ENCODE results near the gene LCN15.

DNA sequence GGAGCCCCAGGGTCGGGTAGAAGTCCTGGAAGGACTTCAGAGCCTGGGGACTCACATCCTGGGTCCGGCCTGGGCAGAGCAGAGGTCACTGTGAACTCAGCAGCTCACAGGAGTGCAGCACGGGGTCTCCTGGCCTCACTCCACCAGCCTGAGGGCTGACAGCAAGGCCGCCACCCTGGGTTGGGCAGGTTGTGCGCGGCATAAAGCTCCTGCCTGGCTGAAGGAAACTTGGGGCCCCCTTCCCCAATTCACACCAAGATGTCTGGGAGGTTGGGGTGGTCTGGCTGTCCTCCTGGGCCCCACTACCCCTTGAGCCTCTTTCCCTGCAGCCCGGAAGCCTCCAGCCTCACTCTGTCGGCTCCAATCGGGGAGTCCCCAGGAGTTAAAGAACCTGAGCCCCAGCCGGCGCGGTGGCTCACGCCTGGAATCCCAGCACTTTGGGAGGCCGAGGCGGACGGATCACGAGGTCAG lies 2.1 kb downstream of the LCN15 start:
- TF ChIP-seq POLR2A (IDR thresholded peaks at IDR 0.05), result no peak
- TF ChIP-seq, protein P1, sequence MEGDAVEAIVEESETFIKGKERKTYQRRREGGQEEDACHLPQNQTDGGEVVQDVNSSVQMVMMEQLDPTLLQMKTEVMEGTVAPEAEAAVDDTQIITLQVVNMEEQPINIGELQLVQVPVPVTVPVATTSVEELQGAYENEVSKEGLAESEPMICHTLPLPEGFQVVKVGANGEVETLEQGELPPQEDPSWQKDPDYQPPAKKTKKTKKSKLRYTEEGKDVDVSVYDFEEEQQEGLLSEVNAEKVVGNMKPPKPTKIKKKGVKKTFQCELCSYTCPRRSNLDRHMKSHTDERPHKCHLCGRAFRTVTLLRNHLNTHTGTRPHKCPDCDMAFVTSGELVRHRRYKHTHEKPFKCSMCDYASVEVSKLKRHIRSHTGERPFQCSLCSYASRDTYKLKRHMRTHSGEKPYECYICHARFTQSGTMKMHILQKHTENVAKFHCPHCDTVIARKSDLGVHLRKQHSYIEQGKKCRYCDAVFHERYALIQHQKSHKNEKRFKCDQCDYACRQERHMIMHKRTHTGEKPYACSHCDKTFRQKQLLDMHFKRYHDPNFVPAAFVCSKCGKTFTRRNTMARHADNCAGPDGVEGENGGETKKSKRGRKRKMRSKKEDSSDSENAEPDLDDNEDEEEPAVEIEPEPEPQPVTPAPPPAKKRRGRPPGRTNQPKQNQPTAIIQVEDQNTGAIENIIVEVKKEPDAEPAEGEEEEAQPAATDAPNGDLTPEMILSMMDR (IDR thresholded peaks at IDR 0.05), result no peak
- no peak for TF ChIP-seq EP300 (IDR thresholded peaks at IDR 0.05)

All from tibial nerve (tissue), 4 donors.